ENCODE results near the gene ANKRD29.

ANKRD29 gene

DNA sequence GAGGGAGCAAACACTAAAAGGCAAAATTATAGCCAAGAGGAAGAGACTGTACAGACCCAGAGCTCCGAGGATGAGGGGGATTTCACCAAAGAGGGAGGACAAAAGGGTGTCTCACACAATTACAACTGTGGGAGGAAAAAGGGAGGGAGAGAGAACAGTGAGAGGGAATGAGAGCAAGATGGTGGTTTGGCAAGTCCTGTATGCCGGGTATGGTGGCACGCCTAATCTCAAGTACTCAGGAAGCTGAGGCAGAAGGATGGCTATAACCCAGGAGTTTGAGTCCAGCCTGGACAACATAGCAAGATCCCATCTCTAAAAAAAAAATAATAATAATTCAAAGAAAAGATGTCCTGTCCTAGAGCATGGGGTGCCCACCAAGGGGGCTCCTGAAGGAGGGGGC lies 110.7 kb downstream of the ANKRD29 start:
- no peak for DNase-seq

DNA sequence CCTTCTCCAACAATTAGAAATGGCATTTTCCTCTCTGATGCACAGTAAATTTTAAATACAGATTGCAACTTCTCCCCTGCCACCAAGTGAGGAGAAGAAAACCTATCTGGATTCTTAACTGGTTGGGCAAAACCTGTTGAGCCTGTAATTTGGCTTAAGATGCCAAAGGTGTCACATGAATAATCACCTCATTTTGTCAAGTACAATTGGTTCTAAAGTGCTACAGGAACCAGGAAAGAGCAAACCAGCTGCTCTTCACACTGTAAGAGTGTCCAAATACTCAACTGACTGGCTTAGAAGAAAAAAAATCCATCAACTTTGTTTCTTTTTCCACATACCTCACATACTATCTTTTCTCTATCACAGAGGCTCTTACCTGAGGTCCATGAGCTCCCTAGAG lies 111.8 kb downstream of the ANKRD29 start:
- no peak for DNase-seq
